Activated CD4-positive, alpha-beta T cell treated with anti-CD3 and anti-CD28 coated beads for 24 hours (primary cell): ENCODE results near the gene CIDEB.
"Not testable (repeated sequence)": the region's sequence is repeated elsewhere in the genome, so short reads cannot be mapped to it uniquely, and the experiment has no call there.

ENCODE experiments used
- DNase-seq, 2 donors: peaks; one replicate each; pipeline ENCODE4 v3.0.0-alpha.2; 2020; ENCODE audit warnings: low read depth in 2 of 2

The CIDEB gene

GRCh38 chr14:24307575-24308341 is at the start of gene CIDEB:
CIDEB (minus strand) TSS chr14:24307977; CDS start chr14:24307858, 119 bp downstream.
- peak in 1 of 2 donors; percentile 43 for DNase-seq

- DNase-seq = no peak
These were observed 48.4 kb upstream of the CIDEB start for GRCh38 chr14:24356208-24356607.

- DNase-seq = no peak
These were observed 47.2 kb upstream of the CIDEB start for GRCh38 chr14:24355009-24355408.

- DNase-seq = not testable (repeated sequence)
These were observed 46.7 kb upstream of the CIDEB start for GRCh38 chr14:24354482-24354825.

GRCh38 chr14:24353559-24354481 is 46.0 kb upstream of the CIDEB start:
- DNase-seq = no peak

- no peak for DNase-seq
These were observed 43.7 kb upstream of the CIDEB start for GRCh38 chr14:24351517-24351916.

- no peak for DNase-seq
These were observed 42.0 kb upstream of the CIDEB start for GRCh38 chr14:24349742-24350141.

GRCh38 chr14:24348186-24348585 is 40.4 kb upstream of the CIDEB start:
- no peak for DNase-seq

GRCh38 chr14:24347134-24347533 is 39.4 kb upstream of the CIDEB start:
- DNase-seq = no peak

GRCh38 chr14:24343795-24344660 is 36.3 kb upstream of the CIDEB start:
- DNase-seq = no peak

- no peak for DNase-seq
These were observed 35.1 kb upstream of the CIDEB start for GRCh38 chr14:24342889-24343288.

GRCh38 chr14:24340606-24341005 is 32.8 kb upstream of the CIDEB start:
- no peak for DNase-seq

GRCh38 chr14:24339284-24340151 is 31.7 kb upstream of the CIDEB start, which contains the start of gene RIPK3:
RIPK3 (minus strand) TSS chr14:24339991; CDS start chr14:24339826, 165 bp downstream.
- peak; percentile 49 to 56 for DNase-seq

GRCh38 chr14:24338843-24339242 is 31.1 kb upstream of the CIDEB start:
- no peak for DNase-seq

GRCh38 chr14:24337824-24338175 is 30.0 kb upstream of the CIDEB start:
- no peak for DNase-seq

GRCh38 chr14:24337144-24337823 is 29.5 kb upstream of the CIDEB start:
- no peak for DNase-seq

- DNase-seq = no peak
These were observed 27.8 kb upstream of the CIDEB start for GRCh38 chr14:24335461-24336171.

- DNase-seq = no peak
These were observed 26.9 kb upstream of the CIDEB start, which contains the start of gene ADCY4 for GRCh38 chr14:24334431-24335291. ADCY4 (minus strand) TSS chr14:24335071; CDS start chr14:24334652, 419 bp downstream.
